Right cardiac atrium (tissue), 5 donors: Measurements from ENCODE around the gene ETFA. TPM values are rescaled to one million over a fixed set of nuclear protein-coding genes. Genes with fewer than 3 reads are reported as not detected.

Source experiments
- ATAC-seq, 2 donors: fragments of 200-7000 bp; cut with Tn5 transposase; one replicate each; pipeline versions ENCODE4 v1.8.0 to v1.9.1; 2020; ENCODE audit warnings: moderate library complexity in 2 of 2, mild to moderate bottlenecking in 1 of 2
- DNase-seq, 3 donors: peaks; one replicate each; pipeline ENCODE4 v3.0.0-alpha.2; 2020
- H3K27ac ChIP-seq: one replicate; pipeline ENCODE4 v1.5.1; 2013; ENCODE audit warnings: mild to moderate bottlenecking, low read length, control low read depth, moderate library complexity
- H3K27me3 ChIP-seq: one replicate; pipeline ENCODE4 v1.6.1; 2013; ENCODE audit not compliant: control insufficient read depth, insufficient read depth
- H3K4me1 ChIP-seq: one replicate; pipeline ENCODE4 v1.6.1; 2013; ENCODE audit warnings: low read length; ENCODE audit not compliant: control insufficient read depth, insufficient read depth
- H3K4me3 ChIP-seq: one replicate; pipeline ENCODE4 v1.5.1; 2013; ENCODE audit warnings: low read length, control low read depth
- H3K9me3 ChIP-seq: one replicate; pipeline ENCODE4 v1.6.1; 2013; ENCODE audit warnings: low read length; ENCODE audit not compliant: control insufficient read depth
- WGBS: extraction: QIAGEN DNeasy Blood & Tissue Kit; methylation state at CpG from one replicate; pipeline ENCODE4 v1.1.7; 2013; 5-methylcytosine and 5-hydroxymethylcytosine counted together
- intact Hi-C, 4 donors: fragments of 100-400 bp; cut with DNase I; formaldehyde crosslinking; loops; one replicate each; pipeline versions ENCODE4 v1.11.0 to v1.14.0; 2022 to 2023
- polyA plus RNA-seq: library from polyadenylated mRNA; stranded (reverse); fragments of 200-250 nt; gene quantifications from one replicate; pipeline ENCODE4 v1.2.3, GENCODE V29; 2013
- total RNA-seq, 4 donors: library from RNA; stranded (reverse); fragmentation: NEBNext Ultra II Directional; extraction: Animal tissue kit (Norgen Biotek cat#: 25700); gene quantifications; one replicate each; pipeline ENCODE4 v1.2.1, GENCODE V29; 2021
- donor health status: healthy with polysubstance abuse.
- donor health status: DM: no; HTN: yes; CAD: no.
- donor health status: DM: no; HTN: no; CAD: no.
- donor health status: DM: no; HTN: yes; CAD: no; lungs with severe emphysema.
- donor health status: DM: yes; HTN: yes; CAD: no.

The ETFA gene
- total and polyA plus RNA-seq, 5 donors, result 248 to 283 (median 251) TPM

- DNase-seq (no peak), ATAC-seq (no peak)
- no peaks in the 10 kb centered on the region for H3K27me3 ChIP-seq
- intact Hi-C loops, result no loop called here
- WGBS, result 47% methylated on average over 21 of the region's 21 CpGs
- no peaks in the 10 kb centered on the region for H3K4me1 ChIP-seq
- H3K4me3 ChIP-seq, result no peak overlapping the region
- H3K27ac ChIP-seq, result no peak overlapping the region
- H3K9me3 ChIP-seq, result no peaks in the 10 kb centered on the region
Measured at GRCh38 chr15:76178296-76179000, 132.8 kb downstream of the ETFA start.

GRCh38 chr15:76177491-76178040 lies 133.7 kb downstream of the ETFA start:
- Histone ChIP-seq H3K27ac (no peak overlapping the region), H3K4me3 (no peak overlapping the region), H3K27me3 (no peaks in the 10 kb centered on the region), H3K9me3 (no peaks in the 10 kb centered on the region), H3K4me1 (no peaks in the 10 kb centered on the region)
- ATAC-seq (peak; percentile 69 to 89), DNase-seq (peak in 1 of 3 donors; percentile 61)
- intact Hi-C loops, result no loop called here
- WGBS, result 44% methylated on average over 15 of the region's 15 CpGs

- Histone ChIP-seq H3K4me3 (no peak overlapping the region), H3K9me3 (no peaks in the 10 kb centered on the region), H3K27ac (no peak overlapping the region), H3K4me1 (no peaks in the 10 kb centered on the region), H3K27me3 (no peaks in the 10 kb centered on the region)
- 91% methylated on average over 15 of the region's 15 CpGs for WGBS
- intact Hi-C loops, result no loop called here
- no peak for DNase-seq
- ATAC-seq, result no peak
Measured at GRCh38 chr15:76176487-76177085, 134.7 kb downstream of the ETFA start.

- Histone ChIP-seq H3K27ac (no peak overlapping the region), H3K9me3 (no peaks in the 10 kb centered on the region), H3K4me3 (no peak overlapping the region), H3K4me1 (no peaks in the 10 kb centered on the region), H3K27me3 (no peaks in the 10 kb centered on the region)
- intact Hi-C loops, result no loop called here
- DNase-seq (no peak), ATAC-seq (no peak)
- WGBS, result 91% methylated on average over 10 of the region's 10 CpGs
Measured at GRCh38 chr15:76176059-76176458, 135.2 kb downstream of the ETFA start.

GRCh38 chr15:76175442-76175841 lies 135.8 kb downstream of the ETFA start:
- 90% methylated on average over 8 of the region's 8 CpGs for WGBS
- H3K4me3 ChIP-seq, result no peak overlapping the region
- no peaks in the 10 kb centered on the region for H3K27me3 ChIP-seq
- ATAC-seq, result no peak
- intact Hi-C loops, result no loop called here
- DNase-seq, result no peak
- no peaks in the 10 kb centered on the region for H3K4me1 ChIP-seq
- H3K9me3 ChIP-seq, result no peaks in the 10 kb centered on the region
- H3K27ac ChIP-seq, result no peak overlapping the region

GRCh38 chr15:76174654-76175053 lies 136.6 kb downstream of the ETFA start:
- Histone ChIP-seq H3K27me3 (no peaks in the 10 kb centered on the region), H3K9me3 (no peaks in the 10 kb centered on the region), H3K4me3 (no peak overlapping the region), H3K27ac (no peak overlapping the region), H3K4me1 (no peaks in the 10 kb centered on the region)
- intact Hi-C loops, result no loop called here
- ATAC-seq (no peak), DNase-seq (no peak)
- 93% methylated on average over 5 of the region's 5 CpGs for WGBS

- no peak for DNase-seq
- no peak for ATAC-seq
- H3K27ac ChIP-seq, result no peak overlapping the region
- intact Hi-C loops, result no loop called here
- H3K4me1 ChIP-seq, result no peaks in the 10 kb centered on the region
- H3K4me3 ChIP-seq, result no peak overlapping the region
- H3K27me3 ChIP-seq, result no peaks in the 10 kb centered on the region
- H3K9me3 ChIP-seq, result no peaks in the 10 kb centered on the region
- 80% methylated on average over 8 of the region's 8 CpGs for WGBS
Measured at GRCh38 chr15:76173317-76173834, 137.9 kb downstream of the ETFA start.

GRCh38 chr15:76172782-76173181 lies 138.5 kb downstream of the ETFA start:
- Histone ChIP-seq H3K4me1 (no peaks in the 10 kb centered on the region), H3K4me3 (no peak overlapping the region), H3K9me3 (no peaks in the 10 kb centered on the region), H3K27me3 (no peaks in the 10 kb centered on the region), H3K27ac (no peak overlapping the region)
- no peak for ATAC-seq
- intact Hi-C loops, result no loop called here
- 46% methylated on average over 16 of the region's 16 CpGs for WGBS
- DNase-seq, result no peak

- Histone ChIP-seq H3K4me1 (no peaks in the 10 kb centered on the region), H3K27ac (no peak overlapping the region), H3K4me3 (no peak overlapping the region), H3K9me3 (no peaks in the 10 kb centered on the region), H3K27me3 (no peaks in the 10 kb centered on the region)
- 74% methylated on average over 16 of the region's 16 CpGs for WGBS
- DNase-seq, result peak in 2 of 3 donors; percentile 53 to 71
- intact Hi-C loops, result no loop called here
- ATAC-seq, result peak; percentile 40 to 79
Measured at GRCh38 chr15:76169911-76170800, 141.1 kb downstream of the ETFA start.

- Histone ChIP-seq H3K4me3 (no peak overlapping the region), H3K27ac (no peak overlapping the region), H3K4me1 (no peaks in the 10 kb centered on the region), H3K9me3 (no peaks in the 10 kb centered on the region), H3K27me3 (no peaks in the 10 kb centered on the region)
- intact Hi-C loops, result no loop called here
- WGBS, result 70% methylated on average over 4 of the region's 4 CpGs
- ATAC-seq (no peak), DNase-seq (no peak)
Measured at GRCh38 chr15:76169018-76169417, 142.3 kb downstream of the ETFA start.
